Testis (tissue), 2 donors: ENCODE results near the gene EPB41L4A.

Experiments used
- POLR2A ChIP-seq: fragments of 450-650 bp; IDR thresholded peaks from one replicate; pipeline ENCODE4 v1.6.1; 2017; ENCODE audit warnings: antibody characterized with exemption, mild to moderate bottlenecking, moderate library complexity
- TF ChIP-seq, protein P1 (sequence below), 3 experiments: fragments of 450-650 bp in 2 of 3; fragments of 200-600 bp in 1 of 3; sonication (generic) in 1 of 3; IDR thresholded peaks; one replicate each; pipeline ENCODE4 v1.5.1; 2016 to 2019; ENCODE audit warnings: antibody characterized with exemption in 3 of 3, mild to moderate bottlenecking in 2 of 3, moderate library complexity in 1 of 3

DNA sequence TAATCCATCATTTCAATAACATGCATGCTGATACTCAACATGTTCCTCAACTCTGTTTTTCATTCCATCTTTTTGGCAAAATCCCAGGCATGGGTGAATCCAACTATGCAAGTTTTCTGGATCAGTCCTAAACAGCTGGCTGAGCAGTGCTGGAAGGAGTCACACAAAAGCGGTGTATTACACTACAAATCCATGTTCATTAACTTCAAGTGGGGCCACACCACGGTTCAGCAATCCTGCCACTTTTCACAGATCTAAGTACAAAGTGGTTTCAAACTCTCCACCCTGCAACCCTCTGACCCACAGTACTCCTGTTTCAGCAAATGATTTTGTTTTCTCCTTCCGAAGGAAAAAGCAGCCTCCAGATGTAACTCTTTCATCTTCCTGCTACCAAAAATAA lies 222.5 kb downstream of the EPB41L4A start:
- TF ChIP-seq POLR2A = no peak
- TF ChIP-seq, protein P1, sequence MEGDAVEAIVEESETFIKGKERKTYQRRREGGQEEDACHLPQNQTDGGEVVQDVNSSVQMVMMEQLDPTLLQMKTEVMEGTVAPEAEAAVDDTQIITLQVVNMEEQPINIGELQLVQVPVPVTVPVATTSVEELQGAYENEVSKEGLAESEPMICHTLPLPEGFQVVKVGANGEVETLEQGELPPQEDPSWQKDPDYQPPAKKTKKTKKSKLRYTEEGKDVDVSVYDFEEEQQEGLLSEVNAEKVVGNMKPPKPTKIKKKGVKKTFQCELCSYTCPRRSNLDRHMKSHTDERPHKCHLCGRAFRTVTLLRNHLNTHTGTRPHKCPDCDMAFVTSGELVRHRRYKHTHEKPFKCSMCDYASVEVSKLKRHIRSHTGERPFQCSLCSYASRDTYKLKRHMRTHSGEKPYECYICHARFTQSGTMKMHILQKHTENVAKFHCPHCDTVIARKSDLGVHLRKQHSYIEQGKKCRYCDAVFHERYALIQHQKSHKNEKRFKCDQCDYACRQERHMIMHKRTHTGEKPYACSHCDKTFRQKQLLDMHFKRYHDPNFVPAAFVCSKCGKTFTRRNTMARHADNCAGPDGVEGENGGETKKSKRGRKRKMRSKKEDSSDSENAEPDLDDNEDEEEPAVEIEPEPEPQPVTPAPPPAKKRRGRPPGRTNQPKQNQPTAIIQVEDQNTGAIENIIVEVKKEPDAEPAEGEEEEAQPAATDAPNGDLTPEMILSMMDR (IDR thresholded peaks at IDR 0.05) = no peak
